NCI-H1092 (cell line): ENCODE results near the gene RELL2.

Experiments
- DNase-seq: peaks from one replicate; lab custom pipeline; 2025; lab: John Stamatoyannopoulos, UW

RELL2 gene

DNA sequence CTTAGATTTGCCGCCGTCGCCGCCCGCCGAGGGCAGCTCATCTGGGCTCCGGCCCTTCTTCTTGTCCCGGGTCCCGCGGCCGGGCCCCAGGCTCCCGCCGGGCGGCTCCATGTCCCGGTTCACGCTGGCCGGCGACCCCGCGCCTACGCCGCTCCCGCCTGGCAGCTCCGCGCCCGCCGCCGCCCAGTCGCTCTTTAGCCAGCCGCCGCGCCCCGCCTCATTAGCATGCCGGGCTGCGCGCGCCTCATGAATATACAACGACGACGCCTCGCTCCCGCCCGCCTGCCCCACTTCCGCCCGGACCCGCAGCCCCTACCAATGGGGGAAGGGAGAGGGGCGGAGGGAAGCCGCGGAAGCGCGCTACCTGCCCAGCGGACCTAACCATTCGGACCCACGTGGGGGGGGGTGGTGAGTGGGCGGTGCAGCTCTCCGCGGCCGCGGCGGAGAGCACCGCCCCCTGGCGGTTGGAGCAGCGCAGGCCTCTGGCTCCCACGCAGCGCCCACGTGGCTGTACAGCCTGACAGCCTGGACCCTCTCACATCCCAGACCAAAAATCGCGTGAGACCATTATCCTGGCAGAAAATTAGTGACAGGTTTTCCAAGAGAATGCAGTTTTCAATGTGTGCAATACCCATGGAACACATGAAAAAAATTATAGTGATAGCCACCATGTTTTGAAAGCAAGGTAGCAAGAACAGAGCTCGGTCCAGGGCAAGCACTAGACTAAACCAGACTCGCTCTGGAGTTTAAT lies 17.8 kb upstream of the RELL2 start, which contains the start of gene DIAPH1:
DIAPH1 (minus strand) TSS at position 197 of the 751 bp plus-strand sequence; CDS start at position 111, 86 bp downstream.
- DNase-seq: peak; percentile 91

DNA sequence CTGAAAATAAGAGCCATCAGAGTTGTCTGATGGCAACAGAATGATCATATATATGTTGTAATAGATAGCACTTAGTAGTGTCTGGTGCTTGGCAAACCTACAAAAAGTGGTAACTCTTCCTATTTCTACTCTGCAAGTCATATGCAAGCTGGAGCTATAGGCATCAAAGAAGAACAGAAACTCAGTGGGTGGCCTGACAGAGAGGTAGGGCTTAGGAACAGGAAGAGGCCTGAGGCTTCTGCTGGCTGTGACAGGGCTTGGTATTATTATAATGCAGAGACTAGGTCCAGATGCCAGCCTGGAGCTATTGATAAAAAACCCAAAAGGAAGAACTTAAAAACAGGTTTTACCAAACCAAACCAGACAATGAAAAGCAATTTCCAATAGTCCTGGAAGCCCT lies 13.6 kb upstream of the RELL2 start:
- no peak for DNase-seq

DNA sequence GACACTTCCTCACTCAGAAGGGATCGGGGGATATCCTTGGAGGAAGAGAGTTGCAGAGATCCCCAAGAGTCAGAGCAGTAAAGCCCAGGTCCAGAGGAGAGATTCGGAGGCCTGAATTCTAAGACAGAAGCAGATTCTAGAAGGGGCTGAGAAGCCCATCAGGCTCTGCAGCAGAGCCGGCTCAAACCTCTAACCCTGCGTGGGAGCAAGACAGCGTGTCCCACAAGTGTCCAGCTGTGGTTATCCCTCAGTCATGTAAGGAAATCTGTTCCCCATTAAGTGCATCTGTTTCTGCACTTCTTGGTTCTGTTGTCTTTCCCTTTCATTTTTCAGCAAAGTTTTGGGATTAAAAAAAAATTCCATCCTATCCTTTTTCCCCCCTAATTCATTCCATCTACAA lies 13.2 kb upstream of the RELL2 start:
- no peak for DNase-seq

DNA sequence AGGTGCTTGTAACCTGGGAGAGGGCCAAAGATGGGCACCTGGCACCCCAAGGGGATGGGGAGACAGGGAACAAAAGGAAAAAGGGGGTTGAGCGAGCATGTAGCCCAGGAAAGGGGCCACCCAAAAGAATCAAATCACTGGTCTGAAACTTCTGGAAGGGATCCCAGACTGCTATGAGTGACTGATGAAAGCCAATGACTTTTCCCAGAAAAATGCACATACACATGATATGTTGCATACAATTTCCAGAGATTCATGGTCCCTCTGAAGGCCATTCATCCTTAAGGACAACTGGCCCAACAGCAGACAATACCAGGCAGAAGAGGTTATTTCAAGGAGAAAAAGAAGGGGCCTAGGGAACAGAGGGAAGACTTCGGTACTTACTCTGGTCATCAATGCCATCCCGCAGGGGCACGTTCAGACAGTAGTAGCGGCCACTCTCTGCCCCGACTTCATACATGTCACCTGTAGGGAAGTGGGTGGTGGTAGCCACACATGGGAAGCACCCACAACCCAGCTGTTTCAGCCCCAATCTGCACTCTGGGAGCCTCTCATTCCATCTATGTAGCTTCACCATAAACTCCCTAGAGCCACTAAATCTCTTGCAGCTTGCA lies 8.5 kb upstream of the RELL2 start:
- DNase-seq: no peak

DNA sequence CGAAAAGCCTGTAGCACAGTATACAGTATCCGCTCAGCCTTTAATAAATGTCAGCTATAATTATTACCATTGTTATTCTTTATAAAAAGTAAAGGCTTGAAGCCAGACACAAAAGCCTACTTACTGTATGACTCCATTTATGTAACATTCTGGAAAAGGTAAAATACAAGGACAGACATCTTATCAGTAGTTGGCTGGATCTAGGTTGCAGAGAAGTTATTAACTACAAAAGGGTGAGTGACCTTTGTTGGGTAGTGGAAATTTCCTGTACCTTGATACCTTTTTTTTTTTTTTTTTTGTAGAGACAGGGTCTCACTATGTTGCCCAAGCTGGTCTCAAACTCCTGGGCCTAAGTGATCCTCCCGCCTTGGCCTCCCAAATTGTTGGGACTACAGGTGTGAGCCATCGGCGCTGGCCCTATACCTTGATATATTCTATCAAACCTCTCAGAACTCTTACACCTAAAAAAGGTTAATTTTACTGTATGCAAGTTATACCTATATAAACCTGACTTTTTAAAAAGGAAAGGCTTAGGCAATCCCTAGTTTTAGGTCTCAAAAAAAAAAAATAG lies 6.1 kb upstream of the RELL2 start:
- no peak for DNase-seq

- DNase-seq: no peak
These were observed 4.1 kb upstream of the RELL2 start for GRCh38 chr5:141632650-141633049.

DNA sequence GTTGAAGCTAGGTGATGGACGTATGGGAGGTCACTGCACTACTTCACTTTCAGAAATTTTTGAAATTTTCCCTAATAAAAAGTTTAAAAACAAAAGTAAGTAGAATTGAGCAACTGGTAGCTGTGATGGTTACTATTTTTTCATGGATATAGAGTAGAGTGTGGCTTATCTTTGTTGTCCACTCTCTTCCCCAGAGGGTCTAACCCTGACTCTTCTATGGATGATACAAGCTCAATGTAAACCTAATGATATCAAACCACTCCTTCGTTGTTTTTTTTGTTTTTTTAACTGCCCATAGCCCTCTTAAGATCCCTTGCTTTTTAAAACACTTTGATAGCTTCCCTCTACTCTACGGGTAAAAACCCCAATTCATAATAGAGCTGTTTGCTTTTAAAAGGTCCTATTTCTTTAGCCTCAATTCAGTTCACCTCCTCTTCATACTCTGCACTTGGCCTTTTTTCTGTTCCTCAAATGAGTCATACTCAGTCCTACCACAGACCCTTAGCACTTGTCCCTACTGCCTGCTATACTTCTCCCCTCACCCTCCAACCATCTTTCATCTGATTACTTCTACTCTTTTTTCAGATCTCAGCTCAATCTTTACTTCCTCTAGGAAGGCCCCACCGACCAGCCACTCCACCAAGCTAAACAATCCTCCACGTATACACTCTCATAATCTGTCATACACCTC lies 2.8 kb upstream of the RELL2 start:
- DNase-seq: no peak

DNA sequence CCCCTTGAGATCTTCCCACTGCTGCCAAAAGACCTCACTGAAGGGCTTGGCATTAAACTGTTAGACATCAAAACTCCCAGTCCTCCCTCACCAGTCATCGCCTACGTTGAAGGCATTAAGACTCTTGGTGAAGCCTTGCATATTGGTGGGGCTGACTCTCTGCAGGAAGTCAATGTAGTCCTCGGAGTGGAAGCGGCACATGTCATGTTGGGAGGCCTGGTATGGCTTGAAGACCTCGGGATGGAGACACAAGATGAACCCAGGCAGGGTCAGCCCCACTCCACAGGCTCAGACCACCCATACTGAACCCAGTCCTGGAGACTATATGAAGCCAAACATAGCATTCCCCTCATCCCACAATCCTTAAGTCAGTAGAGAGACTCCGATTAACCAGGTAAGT lies 2.1 kb upstream of the RELL2 start:
- no peak for DNase-seq

DNA sequence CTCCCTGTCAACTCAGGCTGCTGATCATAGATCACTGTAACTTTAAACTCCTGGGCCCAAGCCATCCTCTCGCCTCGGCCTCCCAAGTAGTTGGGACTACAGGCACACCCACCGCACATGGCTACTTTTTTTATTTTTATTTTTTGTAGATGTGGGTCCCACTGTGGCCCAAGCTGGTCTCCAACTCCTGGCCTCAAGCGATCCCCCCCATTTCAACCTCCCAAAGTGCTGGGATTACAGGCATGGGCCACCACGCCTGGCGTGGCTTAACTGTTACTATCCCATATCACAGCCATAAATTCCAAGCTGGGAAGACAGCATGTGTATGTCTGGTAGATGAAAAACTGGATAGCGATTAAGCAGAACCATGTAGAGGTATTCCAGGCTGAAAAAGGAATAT lies 1.2 kb upstream of the RELL2 start:
- DNase-seq: no peak

DNA sequence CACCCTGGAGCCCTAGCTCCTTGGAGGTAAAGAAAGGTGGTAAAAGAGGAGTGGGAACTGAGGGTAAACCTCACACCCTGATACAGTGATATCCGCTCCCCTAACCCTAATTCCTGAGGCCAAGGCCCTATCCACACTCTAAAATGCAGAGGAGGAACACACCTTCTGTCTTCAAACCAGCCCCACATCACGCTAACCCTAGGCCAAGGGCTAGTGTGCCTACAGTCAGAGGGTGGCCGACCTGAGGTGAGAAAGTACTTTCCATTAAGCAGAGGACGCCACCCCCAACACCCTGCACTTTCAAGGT lies 738 bp upstream of the RELL2 start:
- no peak for DNase-seq

DNA sequence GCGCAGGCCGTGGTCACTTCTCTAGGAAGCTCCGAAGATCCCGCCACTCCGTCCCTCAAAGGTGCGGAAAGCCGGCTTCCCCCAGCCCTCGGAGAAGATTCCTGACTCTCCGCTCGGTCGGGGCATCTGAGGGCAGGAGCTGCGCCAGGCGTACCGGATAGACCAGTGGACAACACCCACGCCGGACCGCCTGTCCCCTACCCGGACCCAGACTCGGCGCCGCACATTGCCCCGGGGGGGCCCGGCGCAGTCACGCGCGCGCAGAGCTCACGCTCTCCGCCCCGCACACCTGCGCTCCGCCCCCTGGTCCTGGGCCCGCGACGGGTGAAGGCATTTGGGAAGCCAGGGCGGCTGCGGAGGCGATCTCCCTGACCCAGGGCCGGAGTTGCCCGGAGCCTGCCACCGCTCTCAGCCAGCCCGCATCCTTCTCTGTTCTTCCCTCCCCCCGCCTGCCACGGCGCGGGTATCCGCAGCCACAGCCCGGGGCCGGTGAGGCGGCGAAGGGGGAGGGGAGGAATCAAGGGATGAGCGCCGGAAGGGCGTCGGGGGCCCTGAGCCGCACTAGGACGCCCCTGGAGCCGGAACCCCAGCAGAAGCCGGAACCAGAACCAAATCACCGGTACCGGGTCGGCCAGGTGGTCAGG lies 448 bp downstream of the RELL2 start:
- DNase-seq: no peak

DNA sequence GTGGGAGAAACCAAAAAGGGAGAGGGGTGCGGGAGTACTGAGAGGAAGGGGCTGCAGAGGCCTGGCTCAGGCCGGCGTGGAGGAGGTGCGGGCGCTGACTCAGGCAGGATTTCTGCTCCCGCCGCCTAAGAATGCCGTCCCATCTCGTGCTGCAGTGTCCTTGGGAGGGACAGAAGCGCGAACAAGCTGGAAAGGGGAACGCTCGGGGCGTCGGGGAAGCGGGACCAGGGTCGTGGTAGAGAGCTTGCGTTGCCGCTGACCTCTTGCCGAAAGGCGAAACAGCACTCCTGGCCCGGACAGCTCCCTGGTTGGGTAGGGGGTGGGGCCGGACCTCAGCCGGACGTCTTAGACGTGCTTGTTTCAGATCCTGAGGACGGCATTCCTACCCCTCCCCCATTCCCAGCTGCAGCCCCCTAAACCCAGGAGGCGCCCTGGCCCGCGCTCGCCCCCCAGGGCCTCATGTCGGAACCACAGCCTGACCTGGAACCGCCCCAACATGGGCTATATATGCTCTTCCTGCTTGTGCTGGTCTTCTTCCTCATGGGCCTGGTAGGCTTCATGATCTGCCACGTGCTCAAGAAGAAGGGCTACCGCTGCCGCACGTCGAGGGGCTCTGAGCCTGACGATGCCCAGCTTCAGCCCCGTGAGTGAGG lies 1.1 kb downstream of the RELL2 start:
- no peak for DNase-seq

DNA sequence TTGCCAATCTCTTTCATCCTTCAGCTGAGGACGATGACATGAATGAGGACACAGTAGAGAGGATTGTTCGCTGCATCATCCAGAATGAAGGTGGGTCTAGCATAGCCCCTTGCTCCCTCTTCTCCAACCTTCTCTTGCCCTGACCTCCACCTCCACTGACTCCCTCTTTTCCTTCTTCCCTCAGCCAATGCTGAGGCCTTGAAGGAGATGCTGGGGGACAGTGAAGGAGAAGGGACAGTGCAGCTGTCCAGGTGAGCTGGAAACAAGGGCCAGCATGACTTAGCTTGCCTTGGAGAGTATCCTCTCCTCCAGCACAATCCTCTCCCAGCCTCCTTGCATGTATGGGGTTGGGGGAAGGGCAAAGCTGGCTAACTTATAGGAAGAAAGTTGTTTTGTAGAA lies 2.0 kb downstream of the RELL2 start:
- no peak for DNase-seq

DNA sequence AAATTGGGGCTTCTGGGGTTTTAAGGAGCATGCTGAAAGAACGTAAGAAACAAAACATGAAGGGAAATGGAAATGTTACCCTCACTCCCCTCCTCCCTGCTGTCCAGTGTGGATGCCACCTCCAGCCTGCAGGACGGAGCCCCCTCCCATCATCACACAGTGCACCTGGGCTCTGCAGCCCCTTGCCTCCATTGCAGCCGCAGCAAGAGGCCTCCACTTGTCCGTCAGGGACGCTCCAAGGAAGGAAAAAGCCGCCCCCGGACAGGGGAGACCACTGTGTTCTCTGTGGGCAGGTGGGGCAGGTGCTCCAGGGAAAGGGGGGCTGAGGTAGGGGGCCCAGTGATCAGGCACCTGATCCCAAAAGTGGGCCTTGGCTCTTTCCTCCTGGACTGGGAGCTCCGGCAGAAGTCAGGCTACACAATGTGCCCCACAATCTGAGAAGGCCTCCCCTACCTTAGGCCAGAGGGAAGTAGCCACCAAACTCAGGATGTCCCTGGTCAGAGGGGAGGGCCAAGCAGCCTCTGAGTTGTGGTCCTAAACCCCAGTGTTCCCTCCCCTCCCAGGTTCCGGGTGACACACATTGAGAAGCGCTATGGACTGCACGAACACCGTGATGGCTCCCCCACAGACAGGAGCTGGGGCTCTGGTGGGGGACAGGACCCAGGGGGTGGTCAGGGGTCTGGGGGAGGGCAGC lies 2.7 kb downstream of the RELL2 start:
- no peak for DNase-seq

DNA sequence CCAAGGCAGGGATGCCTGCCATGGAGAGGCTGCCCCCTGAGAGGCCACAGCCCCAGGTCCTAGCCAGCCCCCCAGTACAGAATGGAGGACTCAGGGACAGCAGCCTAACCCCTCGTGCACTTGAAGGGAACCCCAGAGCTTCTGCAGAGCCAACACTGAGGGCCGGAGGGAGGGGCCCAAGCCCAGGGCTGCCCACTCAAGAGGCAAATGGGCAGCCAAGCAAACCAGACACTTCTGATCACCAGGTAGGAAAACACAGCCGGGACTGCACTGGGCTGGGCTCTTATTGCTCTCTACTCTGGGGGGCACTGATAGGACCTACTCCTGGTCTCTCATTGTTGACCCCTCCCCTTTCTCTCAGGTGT lies 3.2 kb downstream of the RELL2 start:
- DNase-seq: no peak

- no peak for DNase-seq
These were observed 3.9 kb downstream of the RELL2 start for GRCh38 chr5:141640698-141641097.

DNA sequence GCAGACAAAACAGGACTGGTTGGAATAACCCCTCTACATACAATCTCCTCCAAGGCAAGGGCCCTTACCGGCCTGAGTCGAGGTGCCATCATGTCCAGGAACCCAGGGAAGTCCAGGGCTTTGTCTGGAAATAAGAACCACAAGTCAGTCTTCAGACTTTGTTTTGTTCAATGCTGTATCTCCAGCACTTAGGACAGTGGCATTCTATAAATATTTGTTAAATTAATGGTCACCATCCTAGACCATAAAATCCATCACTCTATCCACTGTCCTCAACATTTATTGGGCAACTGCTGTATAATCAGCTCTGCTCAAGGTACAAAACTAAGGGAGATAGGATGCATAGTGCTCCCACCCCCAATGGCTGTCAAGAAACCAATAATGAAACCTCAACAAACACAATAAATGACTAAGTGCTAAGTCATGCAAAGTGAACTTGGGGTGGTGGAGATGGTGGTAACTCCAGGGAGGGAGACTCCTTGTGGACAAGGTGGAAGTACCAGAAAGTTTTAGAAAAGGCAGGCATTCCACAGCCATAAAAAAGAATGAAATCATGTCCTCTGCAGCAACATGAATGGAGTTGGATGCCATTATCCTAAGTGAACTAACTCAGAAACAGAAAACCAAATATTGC lies 5.0 kb downstream of the RELL2 start:
- DNase-seq: no peak

DNA sequence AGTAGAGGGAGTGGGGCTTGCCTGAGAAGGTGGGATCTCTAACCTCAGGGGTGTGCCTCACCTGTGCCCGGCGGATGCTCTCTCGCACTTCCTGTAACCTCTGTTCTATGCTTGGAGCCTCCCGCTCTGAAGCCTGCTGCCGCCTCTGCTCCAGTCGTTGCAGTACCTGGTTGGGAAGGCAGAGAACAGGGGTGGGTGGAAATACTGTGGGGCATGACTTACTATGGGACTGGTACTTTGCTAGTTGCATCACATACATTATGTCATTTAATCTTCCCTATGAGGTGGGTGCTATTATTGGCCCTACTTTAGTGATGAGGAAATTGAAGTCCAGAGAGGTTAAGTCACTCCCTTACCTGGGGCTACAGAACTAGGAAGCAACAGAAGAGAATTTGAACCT lies 9.2 kb downstream of the RELL2 start:
- no peak for DNase-seq

DNA sequence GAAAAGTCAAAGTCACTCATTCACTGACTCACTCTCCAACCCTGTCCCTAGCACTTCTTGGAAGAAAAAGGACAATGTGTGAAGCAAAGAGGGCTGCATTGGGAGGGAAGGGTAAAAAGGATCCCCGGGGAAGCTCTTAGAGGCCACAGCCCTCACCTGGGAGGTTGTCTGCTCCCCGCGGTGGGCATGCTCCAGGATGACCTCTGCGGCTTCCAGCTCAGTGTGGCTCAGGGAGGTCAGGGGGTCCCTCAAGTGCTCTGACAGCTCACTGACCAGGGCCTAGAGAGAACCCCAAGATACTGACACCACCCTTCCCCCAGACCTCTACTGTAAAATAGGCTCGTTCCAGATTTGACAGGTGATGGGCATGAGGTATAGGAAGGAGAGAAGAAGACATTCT lies 10.4 kb downstream of the RELL2 start:
- no peak for DNase-seq

- DNase-seq: no peak
These were observed 11.1 kb downstream of the RELL2 start for GRCh38 chr5:141647851-141648250.

GRCh38 chr5:141649056-141649688 lies 12.4 kb downstream of the RELL2 start:
- no peak for DNase-seq
